GM23338 (cell line): ENCODE data around the gene THSD4. TPM values are rescaled to one million over a fixed set of nuclear protein-coding genes. Genes with fewer than 3 reads are reported as not detected.
A peak's percentile ranks its signal among the peaks of the same experiment; 100 is the strongest.

Experiments
- ATAC-seq: fragments of 200-7000 bp; cut with Tn5 transposase; 3 replicates; pipeline ENCODE4 v1.9.1; 2020
- DNase-seq: peaks from one replicate; pipeline ENCODE4 v3.0.0-alpha.2; 2015; ENCODE audit warnings: low spot score
- H2AFZ ChIP-seq: fragments of 200-600 bp; sonication (generic); 2 replicates; pipeline ENCODE4 v1.8.0; 2016; ENCODE audit warnings: antibody characterized with exemption, mild to moderate bottlenecking, moderate library complexity
- H3F3A ChIP-seq: fragments of 200-600 bp; sonication (generic); replicated peaks from 2 replicates; pipeline ENCODE4 v1.8.0; 2017; ENCODE audit warnings: antibody characterized with exemption, mixed run types, low read depth
- H3K27ac ChIP-seq: fragments of 200-600 bp; sonication (generic); 2 replicates; pipeline ENCODE4 v1.6.1; 2016; ENCODE audit warnings: low read depth
- H3K27me3 ChIP-seq: fragments of 200-600 bp; sonication (generic); 2 replicates; pipeline ENCODE4 v1.8.0; 2016; ENCODE audit warnings: mild to moderate bottlenecking, mixed run types, moderate library complexity; ENCODE audit not compliant: insufficient read depth
- H3K36me3 ChIP-seq: fragments of 200-600 bp; sonication (generic); 2 replicates; pipeline ENCODE4 v1.8.0; 2016; ENCODE audit warnings: mild to moderate bottlenecking; ENCODE audit not compliant: insufficient read depth
- H3K4me1 ChIP-seq: fragments of 200-600 bp; sonication (generic); 2 replicates; pipeline ENCODE4 v1.8.0; 2016; ENCODE audit warnings: mild to moderate bottlenecking, moderate library complexity; ENCODE audit not compliant: insufficient read depth
- H3K4me2 ChIP-seq: fragments of 200-600 bp; sonication (generic); 2 replicates; pipeline ENCODE4 v1.7.1; 2017; ENCODE audit warnings: mixed run types
- H3K4me3 ChIP-seq: fragments of 200-600 bp; sonication (generic); 2 replicates; pipeline ENCODE4 v1.6.1; 2016; ENCODE audit warnings: mixed run types
- H3K79me2 ChIP-seq: fragments of 200-600 bp; sonication (generic); replicated peaks from 2 replicates; pipeline ENCODE4 v1.8.0; 2017; ENCODE audit warnings: mild to moderate bottlenecking; ENCODE audit not compliant: insufficient read depth
- H3K9me2 ChIP-seq: fragments of 200-600 bp; sonication (generic); 2 replicates; pipeline ENCODE4 v1.8.0; 2017; ENCODE audit not compliant: insufficient read depth
- H4K20me1 ChIP-seq: fragments of 200-600 bp; sonication (generic); replicated peaks from 2 replicates; pipeline ENCODE4 v1.8.0; 2017; ENCODE audit warnings: mild to moderate bottlenecking; ENCODE audit not compliant: insufficient read depth
- H3K27ac Mint-ChIP-seq: 2 replicates; pipeline ENCODE4 v1.8.0; 2020; ENCODE audit warnings: inconsistent platforms, mild to moderate bottlenecking, moderate library complexity, mixed read lengths
- H3K27me3 Mint-ChIP-seq: 3 replicates; pipeline ENCODE4 v1.8.0; 2022; ENCODE audit warnings: low read depth, mild to moderate bottlenecking, moderate library complexity, mixed read lengths, inconsistent platforms; ENCODE audit not compliant: insufficient read depth, poor library complexity
- H3K36me3 Mint-ChIP-seq: 3 replicates; pipeline ENCODE4 v1.8.0; 2021; ENCODE audit warnings: low read depth, mild to moderate bottlenecking, inconsistent platforms, moderate library complexity, mixed read lengths
- H3K4me1 Mint-ChIP-seq: 3 replicates; pipeline ENCODE4 v1.8.0; 2020; ENCODE audit warnings: mild to moderate bottlenecking, inconsistent platforms, mixed read lengths
- H3K4me3 Mint-ChIP-seq: 3 replicates; pipeline ENCODE4 v1.8.0; 2021; ENCODE audit warnings: moderate library complexity, mild to moderate bottlenecking, inconsistent platforms, mixed read lengths
- H3K9me3 Mint-ChIP-seq: 3 replicates; pipeline ENCODE4 v1.8.0; 2020; ENCODE audit warnings: moderate library complexity, mild to moderate bottlenecking, inconsistent platforms, mixed read lengths
- EZH2 ChIP-seq: fragments of 200-600 bp; sonication (generic); IDR thresholded peaks from one replicate; pipeline ENCODE4 v1.8.0; 2017; ENCODE audit warnings: antibody characterized with exemption, mild to moderate bottlenecking, low read depth; ENCODE audit not compliant: unreplicated experiment
- EZH2phosphoT487 ChIP-seq: fragments of 200-600 bp; sonication (generic); IDR thresholded peaks from one replicate; pipeline ENCODE4 v1.8.1; 2018; ENCODE audit warnings: antibody characterized with exemption; ENCODE audit not compliant: unreplicated experiment
- JUNB ChIP-seq: IDR thresholded peaks from one replicate; pipeline ENCODE4 v1.6.1; 2016; ENCODE audit warnings: antibody characterized with exemption; ENCODE audit not compliant: unreplicated experiment
- NANOG ChIP-seq: IDR thresholded peaks from 2 replicates; pipeline ENCODE4 v1.6.1; 2016; ENCODE audit warnings: antibody characterized with exemption, borderline replicate concordance
- POLR2AphosphoS5 ChIP-seq: IDR thresholded peaks from 2 replicates; pipeline ENCODE4 v1.6.1; 2016; ENCODE audit warnings: antibody characterized with exemption, low read depth
- STAT1 ChIP-seq: IDR thresholded peaks from one replicate; pipeline ENCODE4 v1.6.1; 2016; ENCODE audit warnings: antibody characterized with exemption; ENCODE audit not compliant: unreplicated experiment
- ZNF114 ChIP-seq: fragments of 250-450 bp; sonication (Bioruptor Pico); IDR thresholded peaks from 2 replicates; pipeline ENCODE4 v1.5.0; 2020; ENCODE audit warnings: mild to moderate bottlenecking, moderate library complexity
- ZNF331 ChIP-seq: fragments of 250-450 bp; sonication (Bioruptor Pico); IDR thresholded peaks from 2 replicates; pipeline ENCODE4 v1.5.0; 2020; ENCODE audit warnings: low read depth, mild to moderate bottlenecking, moderate library complexity
- polyA plus RNA-seq: library from polyadenylated mRNA; unstranded; fragments of >200 nt; fragmentation: Nextera tagmentation; extraction: Ambion mirVana; gene quantifications from 2 replicates; pipeline ENCODE4 v1.2.1, GENCODE V29; 2016
- total RNA-seq: library from RNA; depleted of rRNA; stranded (reverse); fragments of >200 nt; shearing (Covaris generic); gene quantifications from 2 replicates; pipeline ENCODE4 v1.2.3, GENCODE V29; 2014
- TF ChIP-seq, protein P1 (sequence below), 2 experiments: fragments of 200-600 bp in 1 of 2; sonication (generic) in 1 of 2; conservative IDR thresholded peaks; 2 replicates each; pipeline versions ENCODE4 v1.5.1 to v1.6.1; 2016 to 2017; ENCODE audit warnings: antibody characterized with exemption in 2 of 2, low read depth in 2 of 2, mild to moderate bottlenecking in 2 of 2, moderate library complexity in 1 of 2
- TF ChIP-seq, protein P2 (sequence below): IDR thresholded peaks from 2 replicates; pipeline ENCODE4 v1.6.1; 2016; ENCODE audit warnings: antibody characterized with exemption
- TF ChIP-seq, protein P3 (sequence below): fragments of 250-450 bp; sonication (Bioruptor Pico); IDR thresholded peaks from 2 replicates; pipeline ENCODE4 v1.5.0; 2020; ENCODE audit warnings: mild to moderate bottlenecking, moderate library complexity

The THSD4 gene
- total and polyA plus RNA-seq, 2 experiments from 2014 or later = 2.0 to 7.4 TPM

DNA sequence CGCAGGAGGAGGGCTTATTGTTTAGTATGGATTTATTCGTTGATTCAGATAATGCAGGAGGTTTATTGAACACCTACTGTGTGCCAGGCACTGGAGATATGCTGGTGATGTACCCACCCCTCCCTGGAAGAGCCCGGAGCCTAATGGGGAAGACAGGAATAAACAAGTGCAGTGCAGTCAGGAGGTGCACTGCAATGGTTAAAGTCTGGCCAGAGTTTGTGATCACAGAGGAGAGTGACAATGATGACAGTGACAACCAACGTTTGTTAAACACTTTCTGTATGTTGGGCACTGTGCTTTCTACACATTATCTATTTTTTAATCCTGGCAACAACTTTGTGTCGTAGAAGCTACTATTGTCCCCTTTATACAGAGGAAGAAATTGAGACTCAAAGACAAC is 70.4 kb downstream of the THSD4 start (continued):
- no peak for TF ChIP-seq EZH2phosphoT487

DNA sequence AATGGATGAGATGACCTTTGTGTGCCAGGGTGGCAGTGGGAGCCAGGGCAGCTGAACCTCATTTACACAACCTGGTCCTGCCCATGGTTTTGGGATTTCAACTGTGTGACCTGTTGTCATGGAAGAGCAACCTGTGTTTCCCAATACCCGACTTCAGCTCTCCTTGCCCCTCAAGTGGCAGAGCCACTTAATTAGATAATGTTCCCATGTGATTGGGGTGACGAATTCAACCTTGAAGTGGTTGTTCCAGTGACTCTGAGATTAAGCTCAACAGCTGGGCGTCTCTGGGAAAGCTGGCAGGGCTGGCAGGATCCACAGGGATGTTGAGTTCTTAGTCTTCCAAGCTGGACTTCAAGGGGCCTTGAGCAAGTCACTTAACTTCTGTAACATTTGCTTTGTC is 71.0 kb downstream of the THSD4 start:
- Histone ChIP-seq H3K36me3 (no peaks in the 10 kb centered on the region), H3K27me3 (no peaks in the 10 kb centered on the region), H3K9me2 (no peaks in the 10 kb centered on the region), H2AFZ (no peak overlapping the region), H3K4me1 (peaks cover 17% of the 10 kb centered on the region), H3K4me2 (no peak overlapping the region), H4K20me1 (no peaks in the 10 kb centered on the region), H3F3A (no peaks in the 10 kb centered on the region), H3K79me2 (no peaks in the 10 kb centered on the region), H3K27ac (no peak overlapping the region), H3K4me3 (no peak overlapping the region)
- TF ChIP-seq JUNB = no peak
- Mint-ChIP-seq H3K36me3 (peaks cover 7% of the 10 kb centered on the region), H3K9me3 (no peaks in the 10 kb centered on the region), H3K4me3 (no peak overlapping the region), H3K27ac (no peak overlapping the region), H3K27me3 (peaks cover 6% of the 10 kb centered on the region), H3K4me1 (peaks cover 6% of the 10 kb centered on the region)
- DNase-seq (no peak), ATAC-seq (no peak)

DNA sequence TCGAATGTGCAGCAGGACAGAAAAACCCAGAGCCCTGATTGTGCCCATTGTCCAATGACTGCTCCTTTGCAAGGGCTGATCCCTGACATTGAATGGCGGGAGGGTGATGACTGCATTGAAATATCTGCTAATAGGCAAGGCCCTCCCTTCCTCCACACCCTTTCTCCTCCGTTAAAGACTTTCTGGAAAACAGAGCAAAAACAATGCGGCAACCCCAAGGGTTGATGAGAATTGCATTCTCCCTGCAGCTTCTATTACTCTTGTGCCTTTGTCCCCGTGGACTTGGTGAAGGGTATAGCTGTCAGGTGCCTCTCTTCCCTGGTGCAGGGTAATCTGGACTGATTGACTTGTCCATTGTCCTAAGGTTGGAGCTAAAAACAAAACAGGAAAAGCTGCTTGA is 71.8 kb downstream of the THSD4 start:
- H2AFZ ChIP-seq = no peak overlapping the region
- H3K27ac ChIP-seq = no peak overlapping the region; the same call in 1 of the 2 replicates
- TF ChIP-seq ZNF331 (CRISPR knock-in tag) (no peak), ZNF114 (CRISPR knock-in tag) (no peak), STAT1 (no peak), POLR2AphosphoS5 (no peak), EZH2phosphoT487 (no peak), NANOG (no peak), EZH2 (no peak), JUNB (no peak)
- TF ChIP-seq, protein P1, sequence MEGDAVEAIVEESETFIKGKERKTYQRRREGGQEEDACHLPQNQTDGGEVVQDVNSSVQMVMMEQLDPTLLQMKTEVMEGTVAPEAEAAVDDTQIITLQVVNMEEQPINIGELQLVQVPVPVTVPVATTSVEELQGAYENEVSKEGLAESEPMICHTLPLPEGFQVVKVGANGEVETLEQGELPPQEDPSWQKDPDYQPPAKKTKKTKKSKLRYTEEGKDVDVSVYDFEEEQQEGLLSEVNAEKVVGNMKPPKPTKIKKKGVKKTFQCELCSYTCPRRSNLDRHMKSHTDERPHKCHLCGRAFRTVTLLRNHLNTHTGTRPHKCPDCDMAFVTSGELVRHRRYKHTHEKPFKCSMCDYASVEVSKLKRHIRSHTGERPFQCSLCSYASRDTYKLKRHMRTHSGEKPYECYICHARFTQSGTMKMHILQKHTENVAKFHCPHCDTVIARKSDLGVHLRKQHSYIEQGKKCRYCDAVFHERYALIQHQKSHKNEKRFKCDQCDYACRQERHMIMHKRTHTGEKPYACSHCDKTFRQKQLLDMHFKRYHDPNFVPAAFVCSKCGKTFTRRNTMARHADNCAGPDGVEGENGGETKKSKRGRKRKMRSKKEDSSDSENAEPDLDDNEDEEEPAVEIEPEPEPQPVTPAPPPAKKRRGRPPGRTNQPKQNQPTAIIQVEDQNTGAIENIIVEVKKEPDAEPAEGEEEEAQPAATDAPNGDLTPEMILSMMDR (conservative IDR thresholded peaks at IDR 0.05; ENCODE audit: low read depth in 2 of 2) = no peak
- TF ChIP-seq, protein P2, sequence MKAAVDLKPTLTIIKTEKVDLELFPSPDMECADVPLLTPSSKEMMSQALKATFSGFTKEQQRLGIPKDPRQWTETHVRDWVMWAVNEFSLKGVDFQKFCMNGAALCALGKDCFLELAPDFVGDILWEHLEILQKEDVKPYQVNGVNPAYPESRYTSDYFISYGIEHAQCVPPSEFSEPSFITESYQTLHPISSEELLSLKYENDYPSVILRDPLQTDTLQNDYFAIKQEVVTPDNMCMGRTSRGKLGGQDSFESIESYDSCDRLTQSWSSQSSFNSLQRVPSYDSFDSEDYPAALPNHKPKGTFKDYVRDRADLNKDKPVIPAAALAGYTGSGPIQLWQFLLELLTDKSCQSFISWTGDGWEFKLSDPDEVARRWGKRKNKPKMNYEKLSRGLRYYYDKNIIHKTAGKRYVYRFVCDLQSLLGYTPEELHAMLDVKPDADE = no peak
- TF ChIP-seq, protein P3, sequence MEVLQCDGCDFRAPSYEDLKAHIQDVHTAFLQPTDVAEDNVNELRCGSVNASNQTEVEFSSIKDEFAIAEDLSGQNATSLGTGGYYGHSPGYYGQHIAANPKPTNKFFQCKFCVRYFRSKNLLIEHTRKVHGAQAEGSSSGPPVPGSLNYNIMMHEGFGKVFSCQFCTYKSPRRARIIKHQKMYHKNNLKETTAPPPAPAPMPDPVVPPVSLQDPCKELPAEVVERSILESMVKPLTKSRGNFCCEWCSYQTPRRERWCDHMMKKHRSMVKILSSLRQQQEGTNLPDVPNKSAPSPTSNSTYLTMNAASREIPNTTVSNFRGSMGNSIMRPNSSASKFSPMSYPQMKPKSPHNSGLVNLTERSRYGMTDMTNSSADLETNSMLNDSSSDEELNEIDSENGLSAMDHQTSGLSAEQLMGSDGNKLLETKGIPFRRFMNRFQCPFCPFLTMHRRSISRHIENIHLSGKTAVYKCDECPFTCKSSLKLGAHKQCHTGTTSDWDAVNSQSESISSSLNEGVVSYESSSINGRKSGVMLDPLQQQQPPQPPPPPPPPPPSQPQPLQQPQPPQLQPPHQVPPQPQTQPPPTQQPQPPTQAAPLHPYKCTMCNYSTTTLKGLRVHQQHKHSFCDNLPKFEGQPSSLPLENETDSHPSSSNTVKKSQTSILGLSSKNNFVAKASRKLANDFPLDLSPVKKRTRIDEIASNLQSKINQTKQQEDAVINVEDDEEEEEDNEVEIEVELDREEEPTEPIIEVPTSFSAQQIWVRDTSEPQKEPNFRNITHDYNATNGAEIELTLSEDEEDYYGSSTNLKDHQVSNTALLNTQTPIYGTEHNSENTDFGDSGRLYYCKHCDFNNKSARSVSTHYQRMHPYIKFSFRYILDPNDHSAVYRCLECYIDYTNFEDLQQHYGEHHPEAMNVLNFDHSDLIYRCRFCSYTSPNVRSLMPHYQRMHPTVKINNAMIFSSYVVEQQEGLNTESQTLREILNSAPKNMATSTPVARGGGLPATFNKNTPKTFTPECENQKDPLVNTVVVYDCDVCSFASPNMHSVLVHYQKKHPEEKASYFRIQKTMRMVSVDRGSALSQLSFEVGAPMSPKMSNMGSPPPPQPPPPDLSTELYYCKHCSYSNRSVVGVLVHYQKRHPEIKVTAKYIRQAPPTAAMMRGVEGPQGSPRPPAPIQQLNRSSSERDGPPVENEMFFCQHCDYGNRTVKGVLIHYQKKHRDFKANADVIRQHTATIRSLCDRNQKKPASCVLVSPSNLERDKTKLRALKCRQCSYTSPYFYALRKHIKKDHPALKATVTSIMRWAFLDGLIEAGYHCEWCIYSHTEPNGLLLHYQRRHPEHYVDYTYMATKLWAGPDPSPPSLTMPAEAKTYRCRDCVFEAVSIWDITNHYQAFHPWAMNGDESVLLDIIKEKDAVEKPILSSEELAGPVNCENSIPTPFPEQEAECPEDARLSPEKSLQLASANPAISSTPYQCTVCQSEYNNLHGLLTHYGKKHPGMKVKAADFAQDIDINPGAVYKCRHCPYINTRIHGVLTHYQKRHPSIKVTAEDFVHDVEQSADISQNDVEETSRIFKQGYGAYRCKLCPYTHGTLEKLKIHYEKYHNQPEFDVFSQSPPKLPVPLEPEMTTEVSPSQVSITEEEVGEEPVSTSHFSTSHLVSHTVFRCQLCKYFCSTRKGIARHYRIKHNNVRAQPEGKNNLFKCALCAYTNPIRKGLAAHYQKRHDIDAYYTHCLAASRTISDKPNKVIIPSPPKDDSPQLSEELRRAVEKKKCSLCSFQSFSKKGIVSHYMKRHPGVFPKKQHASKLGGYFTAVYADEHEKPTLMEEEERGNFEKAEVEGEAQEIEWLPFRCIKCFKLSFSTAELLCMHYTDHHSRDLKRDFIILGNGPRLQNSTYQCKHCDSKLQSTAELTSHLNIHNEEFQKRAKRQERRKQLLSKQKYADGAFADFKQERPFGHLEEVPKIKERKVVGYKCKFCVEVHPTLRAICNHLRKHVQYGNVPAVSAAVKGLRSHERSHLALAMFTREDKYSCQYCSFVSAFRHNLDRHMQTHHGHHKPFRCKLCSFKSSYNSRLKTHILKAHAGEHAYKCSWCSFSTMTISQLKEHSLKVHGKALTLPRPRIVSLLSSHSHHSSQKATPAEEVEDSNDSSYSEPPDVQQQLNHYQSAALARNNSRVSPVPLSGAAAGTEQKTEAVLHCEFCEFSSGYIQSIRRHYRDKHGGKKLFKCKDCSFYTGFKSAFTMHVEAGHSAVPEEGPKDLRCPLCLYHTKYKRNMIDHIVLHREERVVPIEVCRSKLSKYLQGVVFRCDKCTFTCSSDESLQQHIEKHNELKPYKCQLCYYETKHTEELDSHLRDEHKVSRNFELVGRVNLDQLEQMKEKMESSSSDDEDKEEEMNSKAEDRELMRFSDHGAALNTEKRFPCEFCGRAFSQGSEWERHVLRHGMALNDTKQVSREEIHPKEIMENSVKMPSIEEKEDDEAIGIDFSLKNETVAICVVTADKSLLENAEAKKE (CRISPR knock-in tag) = no peak

More for the DNA sequence above, 71.8 kb downstream of the THSD4 start:
- Histone ChIP-seq H3F3A (no peaks in the 10 kb centered on the region), H3K27me3 (no peaks in the 10 kb centered on the region), H3K4me3 (no peak overlapping the region), H3K4me2 (no peak overlapping the region), H3K79me2 (no peaks in the 10 kb centered on the region), H3K36me3 (no peaks in the 10 kb centered on the region), H4K20me1 (no peaks in the 10 kb centered on the region), H3K9me2 (no peaks in the 10 kb centered on the region), H3K4me1 (peaks cover 17% of the 10 kb centered on the region)
- peaks cover 6% of the 10 kb centered on the region for H3K27me3 Mint-ChIP-seq
- H3K4me3 Mint-ChIP-seq = no peak overlapping the region
- ATAC-seq (peak; percentile 54; the same call in 2 of the 3 replicates), DNase-seq (no peak)
- peaks cover 7% of the 10 kb centered on the region for H3K36me3 Mint-ChIP-seq
- no peak overlapping the region for H3K27ac Mint-ChIP-seq
- H3K9me3 Mint-ChIP-seq = no peaks in the 10 kb centered on the region
- peaks cover 6% of the 10 kb centered on the region for H3K4me1 Mint-ChIP-seq
